WERI-Rb-1 (cell line): Measurements from ENCODE around the gene BTF3.

Experiments used
- DNase-seq: peaks from one replicate; pipeline ENCODE4 v3.0.0-alpha.2; 2020
- H3K27ac ChIP-seq: fragments of 250-450 bp; sonication (Bioruptor Pico); 2 replicates; pipeline ENCODE4 v1.5.1; 2020; ENCODE audit warnings: mild to moderate bottlenecking, moderate library complexity
- H3K27me3 ChIP-seq: fragments of 250-450 bp; sonication (Bioruptor Pico); 2 replicates; pipeline ENCODE4 v1.5.1; 2021; ENCODE audit warnings: mild to moderate bottlenecking, low read depth, moderate library complexity; ENCODE audit not compliant: insufficient read depth, severe bottlenecking
- H3K36me3 ChIP-seq: fragments of 250-450 bp; sonication (Bioruptor Pico); 2 replicates; pipeline ENCODE4 v1.5.1; 2020; ENCODE audit warnings: mild to moderate bottlenecking, moderate library complexity
- H3K4me3 ChIP-seq: 2 replicates; pipeline ENCODE4 v1.5.1; 2011; ENCODE audit warnings: low read depth, mild to moderate bottlenecking, control low read depth, low read length
- H3K9me3 ChIP-seq: fragments of 250-450 bp; sonication (Bioruptor Pico); 2 replicates; pipeline ENCODE4 v1.5.1; 2021; ENCODE audit warnings: mild to moderate bottlenecking, moderate library complexity; ENCODE audit not compliant: severe bottlenecking
- CTCF ChIP-seq: IDR thresholded peaks from 2 replicates; pipeline ENCODE4 v1.5.1; 2011; ENCODE audit warnings: low read depth, mild to moderate bottlenecking, control low read depth, inconsistent platforms, low read length

The BTF3 gene

DNA sequence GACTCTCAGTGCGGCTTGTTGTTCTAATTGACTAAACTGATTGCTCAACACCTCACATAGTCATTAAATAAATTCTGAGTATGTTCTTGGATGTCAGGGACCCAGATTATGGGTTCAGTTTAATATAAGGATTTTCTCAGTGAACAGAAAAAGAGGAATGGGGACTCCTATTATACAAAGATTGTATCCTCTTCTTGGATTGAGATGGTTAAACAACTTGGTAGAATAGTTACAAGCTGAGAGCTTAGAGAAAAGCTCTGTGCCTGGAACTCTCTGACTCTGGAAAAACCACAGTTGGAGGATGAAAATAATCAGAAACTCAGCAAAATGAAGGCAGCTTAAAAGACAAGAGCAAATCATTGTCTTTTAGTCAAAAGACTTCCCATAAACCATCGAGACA, 36.7 kb downstream of the BTF3 start:
- no peak for DNase-seq
- Histone ChIP-seq H3K27me3 (no peaks in the 10 kb centered on the region), H3K36me3 (no peaks in the 10 kb centered on the region), H3K9me3 (no peaks in the 10 kb centered on the region), H3K4me3 (no peak overlapping the region), H3K27ac (no peak overlapping the region)
- no peak for TF ChIP-seq CTCF

DNA sequence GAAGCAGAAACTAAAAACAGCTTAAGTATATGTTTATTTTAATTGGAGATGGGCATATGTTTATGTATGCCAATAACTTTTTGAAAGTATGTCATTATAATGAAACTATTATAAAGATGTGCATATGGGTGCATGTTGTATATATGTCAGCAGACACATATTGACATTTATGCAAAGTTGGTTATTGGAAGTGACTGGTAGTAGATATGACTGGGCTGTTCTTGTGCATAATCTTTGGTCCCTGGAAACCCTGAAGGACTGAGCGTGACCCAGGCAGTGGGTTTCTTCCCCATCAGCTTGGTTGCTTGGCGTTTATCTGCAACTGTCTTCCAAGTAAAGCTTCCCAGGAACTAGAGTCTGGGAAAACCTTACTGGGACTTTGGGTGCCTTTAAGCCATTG, 41.5 kb downstream of the BTF3 start:
- no peak overlapping the region for H3K27ac ChIP-seq
- no peak for DNase-seq
- H3K9me3 ChIP-seq: no peaks in the 10 kb centered on the region

DNA sequence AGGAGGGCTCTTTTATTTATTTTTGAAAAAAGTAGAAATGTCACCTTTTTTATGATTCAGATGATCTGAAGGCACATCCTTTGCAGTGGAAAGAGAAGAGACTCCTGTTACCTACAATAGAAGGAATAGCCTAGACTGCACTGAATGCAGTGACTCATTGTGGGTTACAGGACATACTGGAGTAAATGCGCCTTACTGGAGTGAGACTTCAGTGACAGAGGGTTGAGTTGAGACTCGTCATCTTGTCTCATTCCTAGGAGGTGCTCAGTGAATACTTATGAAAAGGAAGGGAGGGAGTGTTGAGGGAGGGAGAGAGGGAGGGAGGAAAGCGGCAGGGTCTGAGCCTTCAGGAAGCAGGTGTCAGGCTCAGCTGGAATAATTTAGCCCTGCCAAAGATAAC, 42.0 kb downstream of the BTF3 start:
- H3K27ac ChIP-seq: no peak overlapping the region
- H3K4me3 ChIP-seq: no peak overlapping the region
- no peaks in the 10 kb centered on the region for H3K9me3 ChIP-seq
- no peak for TF ChIP-seq CTCF
- H3K27me3 ChIP-seq: no peaks in the 10 kb centered on the region
- H3K36me3 ChIP-seq: no peaks in the 10 kb centered on the region
- DNase-seq: no peak

More for the DNA sequence above, 41.5 kb downstream of the BTF3 start:
- no peak overlapping the region for H3K4me3 ChIP-seq
- no peaks in the 10 kb centered on the region for H3K36me3 ChIP-seq
- H3K27me3 ChIP-seq: no peaks in the 10 kb centered on the region
- TF ChIP-seq CTCF: no peak

GRCh38 chr5:73542020-73542419, 43.8 kb downstream of the BTF3 start:
- H3K27ac ChIP-seq: no peak overlapping the region
- no peak for TF ChIP-seq CTCF
- no peak overlapping the region for H3K4me3 ChIP-seq
- H3K9me3 ChIP-seq: no peaks in the 10 kb centered on the region
- no peaks in the 10 kb centered on the region for H3K36me3 ChIP-seq
- no peak for DNase-seq
- no peaks in the 10 kb centered on the region for H3K27me3 ChIP-seq

GRCh38 chr5:73544429-73545402, 46.5 kb downstream of the BTF3 start:
- no peaks in the 10 kb centered on the region for H3K27me3 ChIP-seq
- H3K36me3 ChIP-seq: no peaks in the 10 kb centered on the region
- no peak overlapping the region for H3K27ac ChIP-seq
- DNase-seq: peak; percentile 33
- H3K9me3 ChIP-seq: no peaks in the 10 kb centered on the region
- no peak for TF ChIP-seq CTCF
- H3K4me3 ChIP-seq: no peak overlapping the region
